ENCODE data around the gene STK24. TPM values are rescaled to one million over a fixed set of nuclear protein-coding genes. Genes with fewer than 3 reads are reported as not detected.

Gene STK24
- total RNA-seq, 1 experiment from 2014 or later = 133 TPM

DNA sequence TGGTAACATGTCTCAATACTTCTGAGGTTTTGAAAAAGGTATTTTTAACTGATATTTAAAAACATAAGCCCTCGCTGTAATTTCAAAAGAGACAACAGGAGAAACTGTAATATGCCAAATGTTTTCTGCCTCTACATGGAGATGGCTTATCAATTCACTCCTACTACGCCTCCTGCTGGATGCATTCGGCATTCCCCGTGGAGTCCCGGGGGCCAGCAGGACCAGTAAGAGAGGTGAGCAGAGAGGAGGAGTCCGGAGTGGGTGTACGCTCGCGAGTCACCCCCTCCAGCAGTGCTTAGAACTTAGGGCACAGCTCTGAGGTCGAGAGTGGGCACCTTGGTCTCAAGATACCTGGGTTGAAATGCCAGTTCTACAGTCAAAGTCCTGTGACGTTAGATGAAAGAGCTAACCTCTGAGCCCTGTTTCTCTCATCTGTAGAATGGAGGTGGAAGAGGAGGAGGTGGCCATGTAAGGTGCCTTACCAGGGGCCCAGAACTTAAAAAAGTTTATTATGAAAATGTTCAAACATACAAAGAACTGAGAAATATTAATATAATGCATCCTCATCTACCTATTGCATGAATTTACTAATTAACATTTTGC lies 110.2 kb downstream of the STK24 start:
- peak in 1 of 2 experiments; percentile 55 for DNase-seq (ENCODE audit: low read depth in 1 of 2, low spot score in 2 of 2)
- peaks cover 91% of the 10 kb centered on the region for H3K36me3 ChIP-seq
- peaks cover 4% of the 10 kb centered on the region for H3K4me1 ChIP-seq (replicated peaks)
- H3K27me3 ChIP-seq (replicated peaks) = no peaks in the 10 kb centered on the region
- H3K27ac ChIP-seq = no peak overlapping the region
- H3K9me3 ChIP-seq (replicated peaks) = peaks cover 5% of the 10 kb centered on the region; the same call in 1 of the 2 replicates
- no peak overlapping the region for H3K4me3 ChIP-seq

DNA sequence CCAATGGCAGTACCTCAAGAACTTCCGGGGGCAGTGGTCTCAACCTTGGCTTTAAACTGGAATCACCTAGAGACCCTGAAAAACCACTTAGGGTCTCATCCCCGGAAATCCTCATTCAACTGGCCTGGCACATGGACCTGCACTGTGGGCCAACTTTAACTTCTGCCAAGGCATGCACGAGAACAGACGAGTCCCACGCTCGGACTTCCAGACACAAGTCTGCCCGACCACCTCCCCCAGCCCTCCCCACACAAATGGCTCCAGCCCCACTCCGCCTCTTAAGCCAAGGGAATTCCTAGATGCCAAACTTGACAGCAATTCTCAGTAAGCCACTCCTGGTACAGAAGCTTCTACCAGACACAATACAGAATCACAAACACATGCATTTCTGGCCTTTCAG lies 114.0 kb downstream of the STK24 start:
- no peaks in the 10 kb centered on the region for H3K4me1 ChIP-seq (replicated peaks)
- H3K4me3 ChIP-seq = no peak overlapping the region
- H3K36me3 ChIP-seq = peaks cover 95% of the 10 kb centered on the region
- DNase-seq (ENCODE audit: low read depth in 1 of 2, low spot score in 2 of 2) = no peak
- no peaks in the 10 kb centered on the region for H3K9me3 ChIP-seq (replicated peaks)
- H3K27ac ChIP-seq = no peak overlapping the region
- no peaks in the 10 kb centered on the region for H3K27me3 ChIP-seq (replicated peaks)

DNA sequence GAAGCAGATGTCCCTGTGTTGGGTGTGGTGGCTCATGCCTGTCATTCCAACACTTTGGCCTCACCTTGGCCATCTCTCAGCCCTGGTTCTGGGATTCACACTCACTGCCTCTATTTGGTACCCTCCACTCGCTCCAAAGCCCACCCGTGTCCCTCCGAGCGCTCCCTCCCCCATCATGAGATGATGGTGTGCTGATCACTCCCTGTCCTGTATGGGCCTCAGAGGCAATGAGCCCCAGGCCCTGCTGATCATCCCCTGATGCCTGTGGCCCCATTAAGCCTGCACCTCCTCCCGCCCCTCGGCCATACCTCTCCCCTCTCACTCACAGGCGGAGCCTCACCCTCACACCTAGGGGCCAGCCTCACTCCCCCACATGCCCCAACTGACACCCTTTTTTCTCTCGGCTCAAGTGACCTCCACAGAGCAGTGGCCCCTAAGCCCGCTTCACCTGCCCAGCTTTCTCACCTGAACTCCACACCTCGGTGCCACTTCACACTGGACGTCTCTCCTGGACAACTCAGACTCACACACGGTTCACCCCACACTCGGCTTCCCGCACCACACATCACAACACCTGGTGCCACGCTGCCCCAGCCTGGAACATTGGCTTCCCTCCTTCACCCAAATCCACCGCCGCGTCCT lies 114.5 kb downstream of the STK24 start:
- H3K9me3 ChIP-seq (replicated peaks) = no peaks in the 10 kb centered on the region
- no peaks in the 10 kb centered on the region for H3K4me1 ChIP-seq (replicated peaks)
- no peaks in the 10 kb centered on the region for H3K27me3 ChIP-seq (replicated peaks)
- H3K36me3 ChIP-seq = peaks cover 95% of the 10 kb centered on the region
- no peak for DNase-seq (ENCODE audit: low read depth in 1 of 2, low spot score in 2 of 2)
- H3K27ac ChIP-seq = no peak overlapping the region
- H3K4me3 ChIP-seq = no peak overlapping the region

DNA sequence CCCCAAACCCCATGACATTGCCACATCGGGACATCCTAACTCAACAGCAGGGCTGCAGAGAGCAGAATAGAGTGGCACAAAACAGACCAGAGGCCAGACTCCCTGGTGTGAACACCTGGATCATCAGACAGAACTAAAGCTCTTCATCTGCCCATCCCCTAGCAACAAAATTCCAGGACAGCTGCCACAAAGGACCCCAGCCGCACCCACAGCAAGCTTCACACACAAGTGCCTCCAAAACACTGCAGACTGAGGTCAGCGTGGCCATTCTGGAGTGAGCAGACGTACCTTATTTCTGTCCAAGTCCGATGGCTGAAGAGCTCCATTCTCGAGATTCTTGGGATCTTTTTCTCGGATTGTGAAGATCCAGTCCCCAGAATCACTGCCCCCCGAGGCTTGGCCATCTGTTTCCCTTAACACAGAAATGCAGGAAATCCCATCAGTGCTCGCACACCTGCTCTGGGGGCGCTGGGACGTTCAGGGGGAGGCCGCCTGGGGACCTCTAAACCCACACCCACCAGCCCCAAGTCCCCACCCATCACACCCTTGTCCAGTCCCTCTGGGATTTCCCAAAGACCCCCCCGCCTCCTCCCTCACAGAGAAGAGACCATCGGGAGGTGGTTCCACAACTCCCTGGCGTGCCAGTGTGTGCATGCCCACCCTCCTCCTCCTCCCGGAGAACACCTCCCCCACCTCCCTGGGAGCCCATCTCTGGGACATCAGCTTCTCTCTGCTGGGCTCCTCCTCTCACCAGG lies 115.2 kb downstream of the STK24 start:
- peaks cover 96% of the 10 kb centered on the region for H3K36me3 ChIP-seq
- H3K27ac ChIP-seq = no peak overlapping the region
- DNase-seq (ENCODE audit: low read depth in 1 of 2, low spot score in 2 of 2) = no peak
- H3K9me3 ChIP-seq (replicated peaks) = no peaks in the 10 kb centered on the region
- H3K4me1 ChIP-seq (replicated peaks) = no peaks in the 10 kb centered on the region
- H3K4me3 ChIP-seq = no peak overlapping the region
- no peaks in the 10 kb centered on the region for H3K27me3 ChIP-seq (replicated peaks)

DNA sequence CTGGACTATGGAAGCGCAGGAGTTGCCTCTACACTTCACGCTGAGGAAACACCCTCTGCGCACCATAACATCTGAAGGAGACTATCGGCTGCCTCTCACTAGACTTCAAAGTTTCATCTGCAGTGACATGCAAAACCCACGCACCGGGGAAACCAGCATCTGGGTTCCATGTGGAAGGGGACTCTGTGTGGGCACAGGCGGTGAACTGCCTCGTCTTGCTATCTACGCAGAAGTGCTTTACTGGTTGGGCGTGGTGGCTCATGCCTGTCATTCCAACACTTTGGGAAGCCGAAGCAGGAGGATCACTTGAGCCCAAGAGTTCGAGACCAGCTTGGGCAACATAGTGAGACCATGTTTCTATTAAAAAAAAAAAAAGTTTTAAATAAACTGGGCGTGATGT lies 116.4 kb downstream of the STK24 start:
- no peak for DNase-seq (ENCODE audit: low read depth in 1 of 2, low spot score in 2 of 2)
- H3K27me3 ChIP-seq (replicated peaks) = no peaks in the 10 kb centered on the region
- no peaks in the 10 kb centered on the region for H3K9me3 ChIP-seq (replicated peaks)
- peaks cover 96% of the 10 kb centered on the region for H3K36me3 ChIP-seq
- H3K27ac ChIP-seq = no peak overlapping the region
- H3K4me3 ChIP-seq = no peak overlapping the region
- no peaks in the 10 kb centered on the region for H3K4me1 ChIP-seq (replicated peaks)

DNA sequence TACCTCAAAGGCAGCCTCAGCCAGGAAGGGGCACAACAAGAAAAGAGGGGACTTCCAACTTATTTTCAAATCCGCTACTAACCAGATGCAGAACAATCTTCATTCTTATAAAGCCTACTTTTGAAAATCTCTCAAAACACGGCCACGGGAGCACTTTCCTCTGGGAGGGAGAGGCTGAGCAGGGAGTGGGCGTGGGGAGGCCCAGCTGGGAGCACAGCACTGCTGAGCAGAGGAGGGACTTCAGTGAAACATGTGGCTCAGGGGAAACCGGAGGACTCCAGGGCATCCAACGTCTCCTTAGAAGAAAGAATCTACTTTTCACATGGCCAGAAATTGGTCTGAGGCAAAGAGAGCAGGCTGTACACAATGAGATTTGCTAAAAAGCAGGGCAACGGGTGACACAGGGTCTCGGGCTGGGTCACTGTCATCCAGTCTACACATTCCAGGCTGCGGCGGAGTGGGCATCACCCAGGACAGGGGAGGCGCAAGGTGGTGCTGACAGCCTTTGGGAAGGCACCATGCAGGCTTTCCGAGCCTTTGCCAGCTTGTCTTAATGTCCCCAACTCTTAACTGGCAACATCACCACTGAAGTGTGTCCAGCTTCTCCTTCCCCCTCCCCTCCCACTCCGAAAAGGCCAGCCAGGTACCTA lies 117.1 kb downstream of the STK24 start:
- Histone ChIP-seq H3K27ac (no peak overlapping the region), H3K4me1 (replicated peaks) (peaks cover 6% of the 10 kb centered on the region), H3K4me3 (no peak overlapping the region), H3K27me3 (replicated peaks) (no peaks in the 10 kb centered on the region), H3K9me3 (replicated peaks) (no peaks in the 10 kb centered on the region), H3K36me3 (peaks cover 96% of the 10 kb centered on the region)
- DNase-seq (ENCODE audit: low read depth in 1 of 2, low spot score in 2 of 2) = no peak

DNA sequence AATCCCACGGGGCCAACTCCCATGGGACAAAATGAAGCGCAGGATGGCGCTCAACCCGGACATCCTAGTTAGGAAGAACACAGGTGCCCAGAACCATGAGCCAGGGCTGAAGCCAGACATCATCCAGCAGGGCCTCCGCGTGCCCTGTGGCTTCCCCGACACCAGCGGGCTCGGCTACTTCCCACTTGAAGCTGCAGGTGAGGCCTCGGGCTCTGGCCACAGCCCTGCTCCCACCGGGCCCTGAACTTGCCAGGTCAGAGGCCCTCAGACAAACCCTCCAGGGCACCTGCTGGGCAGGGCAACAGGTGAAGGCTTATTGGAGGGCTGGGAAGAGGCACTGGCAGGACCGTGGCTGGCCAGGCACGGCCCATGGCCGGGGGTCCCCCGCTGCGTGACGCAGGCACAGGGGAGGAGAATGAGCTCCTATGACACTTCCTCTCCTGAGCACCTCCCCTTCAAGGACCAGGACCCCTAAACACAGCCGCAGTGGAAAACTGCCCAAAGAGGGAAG lies 117.7 kb downstream of the STK24 start:
- Histone ChIP-seq H3K27me3 (replicated peaks) (no peaks in the 10 kb centered on the region), H3K4me1 (replicated peaks) (peaks cover 12% of the 10 kb centered on the region), H3K4me3 (no peak overlapping the region), H3K36me3 (peaks cover 93% of the 10 kb centered on the region), H3K9me3 (replicated peaks) (no peaks in the 10 kb centered on the region), H3K27ac (no peak overlapping the region)
- DNase-seq (ENCODE audit: low read depth in 1 of 2, low spot score in 2 of 2) = no peak

DNA sequence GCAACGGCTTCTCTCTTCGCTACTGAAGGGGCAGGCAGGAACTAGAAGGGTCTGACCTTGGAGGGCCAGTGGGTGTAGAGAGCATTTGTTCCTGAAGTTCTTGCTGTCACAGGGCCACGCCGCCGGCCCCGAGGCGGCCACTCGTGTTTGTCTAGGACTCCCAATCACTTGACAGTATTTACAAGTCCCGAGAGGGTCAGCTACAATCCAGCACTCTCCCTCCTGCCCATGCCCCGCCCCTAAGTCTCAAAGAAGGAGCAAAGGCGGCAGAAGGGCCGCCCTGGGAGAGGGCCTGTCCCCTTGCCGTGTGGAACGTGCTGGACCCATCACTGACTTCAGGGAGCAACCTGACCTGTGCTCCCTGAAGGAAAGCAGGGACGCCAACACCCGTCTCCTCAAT lies 118.5 kb downstream of the STK24 start:
- DNase-seq (ENCODE audit: low read depth in 1 of 2, low spot score in 2 of 2) = no peak
- no peaks in the 10 kb centered on the region for H3K27me3 ChIP-seq (replicated peaks)
- H3K36me3 ChIP-seq = peaks cover 88% of the 10 kb centered on the region
- H3K27ac ChIP-seq = no peak overlapping the region
- no peaks in the 10 kb centered on the region for H3K9me3 ChIP-seq (replicated peaks)
- peaks cover 15% of the 10 kb centered on the region for H3K4me1 ChIP-seq (replicated peaks)
- H3K4me3 ChIP-seq = no peak overlapping the region

DNA sequence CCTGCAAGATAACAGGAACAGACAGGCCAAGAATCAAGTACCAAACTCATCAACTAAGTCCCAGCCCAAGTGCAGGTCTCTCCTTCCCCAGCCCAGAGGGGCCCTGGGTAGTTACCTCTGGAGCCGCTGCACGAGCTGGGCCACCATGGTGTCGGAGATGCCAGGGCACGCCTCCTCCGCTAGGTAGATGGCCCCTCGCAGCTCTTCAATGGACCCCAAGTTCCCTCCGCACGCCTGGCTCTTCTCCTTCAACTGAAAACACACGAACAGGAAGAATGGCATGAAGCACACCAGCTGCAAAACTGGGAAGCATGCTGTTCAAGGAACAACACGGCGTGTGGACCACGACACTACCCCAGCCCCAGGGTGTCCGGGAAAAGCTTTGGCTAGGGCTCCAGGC lies 119.9 kb downstream of the STK24 start:
- no peak for DNase-seq (ENCODE audit: low read depth in 1 of 2, low spot score in 2 of 2)
- H3K27ac ChIP-seq = no peak overlapping the region
- no peaks in the 10 kb centered on the region for H3K27me3 ChIP-seq (replicated peaks)
- peaks cover 15% of the 10 kb centered on the region for H3K4me1 ChIP-seq (replicated peaks)
- H3K36me3 ChIP-seq = peaks cover 86% of the 10 kb centered on the region
- H3K4me3 ChIP-seq = no peak overlapping the region
- H3K9me3 ChIP-seq (replicated peaks) = no peaks in the 10 kb centered on the region

DNA sequence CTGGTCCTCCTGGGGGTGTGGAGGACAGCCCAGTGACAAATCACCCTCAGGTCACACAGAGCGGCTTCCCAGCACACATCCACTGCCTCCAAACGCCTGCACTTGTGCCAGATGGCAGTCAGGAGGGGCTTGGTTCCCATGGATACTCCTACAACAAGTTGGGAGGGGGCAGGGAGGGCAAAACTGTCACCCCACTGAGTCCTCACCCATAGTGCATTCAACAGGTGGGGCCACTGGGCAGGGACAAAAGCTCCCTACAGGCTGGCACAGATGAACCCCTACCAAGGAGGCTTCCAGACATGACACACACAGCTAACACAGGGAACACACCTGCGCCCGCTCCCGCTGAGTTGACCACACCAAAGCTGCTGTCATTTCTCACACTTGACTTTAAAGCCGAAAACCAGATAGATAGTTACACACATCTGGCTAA lies 120.5 kb downstream of the STK24 start:
- no peaks in the 10 kb centered on the region for H3K9me3 ChIP-seq (replicated peaks)
- H3K27ac ChIP-seq = no peak overlapping the region
- peaks cover 86% of the 10 kb centered on the region for H3K36me3 ChIP-seq
- no peaks in the 10 kb centered on the region for H3K27me3 ChIP-seq (replicated peaks)
- H3K4me1 ChIP-seq (replicated peaks) = peaks cover 15% of the 10 kb centered on the region
- no peak overlapping the region for H3K4me3 ChIP-seq
- no peak for DNase-seq (ENCODE audit: low read depth in 1 of 2, low spot score in 2 of 2)

DNA sequence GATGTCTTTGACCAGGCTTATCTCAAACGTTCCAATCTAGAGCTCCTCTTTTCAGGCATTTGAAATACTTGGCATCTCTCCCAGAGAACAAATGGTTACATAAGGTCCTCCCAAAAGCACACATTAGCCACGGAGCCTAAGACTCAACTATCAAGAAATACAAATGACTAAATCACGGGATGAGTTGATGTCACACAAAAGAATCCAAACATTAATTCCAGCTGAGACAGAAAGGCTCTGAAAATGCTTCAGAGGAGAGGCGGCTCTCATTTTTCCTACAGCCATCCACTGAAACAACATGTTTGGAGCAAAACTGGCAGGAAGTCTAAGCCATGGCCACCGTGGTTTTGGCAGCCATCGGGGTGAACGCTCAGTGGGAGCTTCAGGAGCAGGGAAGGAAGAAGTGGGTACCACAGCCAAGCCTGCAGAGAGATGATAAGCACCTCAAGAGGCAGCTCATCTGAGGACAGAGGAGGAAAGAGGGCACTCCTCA lies 122.5 kb downstream of the STK24 start:
- peaks cover 15% of the 10 kb centered on the region for H3K4me1 ChIP-seq (replicated peaks)
- no peak overlapping the region for H3K4me3 ChIP-seq

DNA sequence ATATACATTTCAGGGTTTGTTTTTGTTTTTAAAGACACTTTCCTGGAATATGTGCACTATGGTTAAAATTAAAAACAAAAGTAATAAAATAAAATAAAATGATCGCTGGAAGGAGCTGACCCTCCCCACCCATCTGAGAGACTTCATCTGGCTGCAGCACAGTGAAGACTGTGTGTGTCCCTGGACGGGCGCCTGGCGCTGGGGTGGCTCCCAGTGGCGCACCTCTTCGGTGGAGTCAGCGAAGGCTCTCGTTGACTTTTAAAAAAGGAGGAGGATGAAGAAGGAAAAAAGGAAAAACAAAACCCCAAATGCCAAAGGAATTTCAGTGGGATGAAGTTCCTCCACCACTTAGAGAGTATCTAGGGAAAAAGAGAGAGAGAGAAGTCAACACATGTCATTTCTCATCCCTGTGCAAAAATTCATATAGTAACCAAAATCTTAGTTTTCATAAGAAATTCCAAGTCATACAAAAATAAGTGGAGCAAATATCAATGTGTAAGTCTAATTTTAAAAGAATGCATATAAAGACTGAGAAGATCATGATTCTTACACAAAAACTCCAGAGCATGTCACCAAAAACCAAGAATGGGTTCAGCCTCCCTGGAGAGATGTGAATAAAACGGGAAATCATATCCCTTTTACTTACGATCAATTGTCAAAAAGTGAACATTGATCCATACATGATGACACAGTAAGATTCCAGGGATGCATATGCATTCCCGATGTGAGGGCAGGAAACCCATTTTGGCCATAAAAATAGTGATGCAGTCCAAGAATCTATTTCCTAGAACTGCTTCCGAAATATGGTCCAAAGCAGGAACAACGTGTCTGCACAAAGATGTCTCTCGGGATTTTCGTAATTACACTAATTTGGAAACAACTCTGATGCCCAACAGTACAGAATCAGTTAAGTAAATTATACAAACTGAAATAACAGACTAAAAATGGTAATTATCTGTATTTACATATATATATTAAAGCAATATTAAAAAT lies 123.8 kb downstream of the STK24 start:
- H3K4me1 ChIP-seq (replicated peaks) = peaks cover 15% of the 10 kb centered on the region
- H3K9me3 ChIP-seq (replicated peaks) = no peaks in the 10 kb centered on the region
- H3K36me3 ChIP-seq = peaks cover 83% of the 10 kb centered on the region
- H3K4me3 ChIP-seq = no peak overlapping the region
- H3K27ac ChIP-seq = no peak overlapping the region
- no peak for DNase-seq (ENCODE audit: low read depth in 1 of 2, low spot score in 2 of 2)
- H3K27me3 ChIP-seq (replicated peaks) = no peaks in the 10 kb centered on the region

More for the DNA sequence above, 122.5 kb downstream of the STK24 start:
- Histone ChIP-seq H3K27ac (peak overlapping the region; percentile 11), H3K9me3 (replicated peaks) (no peaks in the 10 kb centered on the region), H3K36me3 (peaks cover 83% of the 10 kb centered on the region), H3K27me3 (replicated peaks) (no peaks in the 10 kb centered on the region)
- DNase-seq (ENCODE audit: low read depth in 1 of 2, low spot score in 2 of 2) = peak in 1 of 2 experiments; percentile 90

Measured in SJSA1 (cell line).